ENCODE results near the gene AGK. TPM values are rescaled to one million over a fixed set of nuclear protein-coding genes. Genes with fewer than 3 reads are reported as not detected.

Gene AGK
- total and polyA plus RNA-seq, 2 experiments from 2014 or later = 21.9 to 37.9 TPM

- ATAC-seq (no peak), DNase-seq (ENCODE audit: low spot score) (no peak)
- no peaks in the 10 kb centered on the region for H3K36me3 ChIP-seq (ENCODE audit: insufficient read depth)
- Mint-ChIP-seq H3K4me3 (no peak overlapping the region), H3K27ac (no peak overlapping the region), H3K4me1 (peaks cover 60% of the 10 kb centered on the region), H3K36me3 (ENCODE audit: low read depth) (no peaks in the 10 kb centered on the region), H3K27me3 (ENCODE audit: insufficient read depth, low read depth, poor library complexity) (no peaks in the 10 kb centered on the region), H3K9me3 (no peaks in the 10 kb centered on the region)
- H3K4me2 ChIP-seq = no peak overlapping the region
- H2AFZ ChIP-seq = no peak overlapping the region
- no peaks in the 10 kb centered on the region for H3K27me3 ChIP-seq (ENCODE audit: insufficient read depth)
- H3K4me1 ChIP-seq (ENCODE audit: insufficient read depth) = peaks cover 47% of the 10 kb centered on the region
- no peak overlapping the region for H3K4me3 ChIP-seq
- H4K20me1 ChIP-seq (replicated peaks; ENCODE audit: insufficient read depth) = 0 out of 2 replicates have a peak, but pooled peaks cover 11% of the 10 kb centered on the region
- H3K27ac ChIP-seq (ENCODE audit: low read depth) = no peak overlapping the region
- TF ChIP-seq ZNF331 (CRISPR knock-in tag; IDR thresholded peaks at IDR 0.05; ENCODE audit: low read depth) (no peak), NANOG (IDR thresholded peaks at IDR 0.05; ENCODE audit: borderline replicate concordance) (no peak), EZH2phosphoT487 (IDR thresholded peaks at IDR 0.05; ENCODE audit: unreplicated experiment) (no peak), ZNF462 (CRISPR knock-in tag; IDR thresholded peaks at IDR 0.05) (no peak), REST (IDR thresholded peaks at IDR 0.05; ENCODE audit: unreplicated experiment) (no peak), STAT1 (IDR thresholded peaks at IDR 0.05; ENCODE audit: unreplicated experiment) (no peak), EZH2 (IDR thresholded peaks at IDR 0.05; ENCODE audit: low read depth, unreplicated experiment) (no peak), CREB1 (CRISPR knock-in tag; IDR thresholded peaks at IDR 0.05; ENCODE audit: low read depth) (no peak), ZNF114 (CRISPR knock-in tag; IDR thresholded peaks at IDR 0.05) (no peak), CTCF (conservative IDR thresholded peaks at IDR 0.05; ENCODE audit: low read depth in 2 of 2) (no peak), JUNB (IDR thresholded peaks at IDR 0.05; ENCODE audit: unreplicated experiment) (no peak), POLR2AphosphoS5 (IDR thresholded peaks at IDR 0.05; ENCODE audit: low read depth) (no peak), ETS1 (IDR thresholded peaks at IDR 0.05) (no peak)
- peaks cover 88% of the 10 kb centered on the region for H3K79me2 ChIP-seq (replicated peaks; ENCODE audit: insufficient read depth)
- H3F3A ChIP-seq (replicated peaks; ENCODE audit: low read depth) = no peaks in the 10 kb centered on the region
- no peaks in the 10 kb centered on the region for H3K9me2 ChIP-seq (ENCODE audit: insufficient read depth)
Measured at GRCh38 chr7:141693082-141693481, 141.9 kb downstream of the AGK start.
